NT2/D1 (cell line): ENCODE measurements around the gene HTR6.

Experiments
- YY1 ChIP-seq: IDR thresholded peaks from 2 replicates; pipeline ENCODE4 v1.6.1; 2011; ENCODE audit not compliant: insufficient read length, insufficient read depth
- ZNF274 ChIP-seq: IDR thresholded peaks from 2 replicates; pipeline ENCODE4 v1.6.1; 2011; ENCODE audit warnings: mild to moderate bottlenecking, low read depth, low read length

DNA sequence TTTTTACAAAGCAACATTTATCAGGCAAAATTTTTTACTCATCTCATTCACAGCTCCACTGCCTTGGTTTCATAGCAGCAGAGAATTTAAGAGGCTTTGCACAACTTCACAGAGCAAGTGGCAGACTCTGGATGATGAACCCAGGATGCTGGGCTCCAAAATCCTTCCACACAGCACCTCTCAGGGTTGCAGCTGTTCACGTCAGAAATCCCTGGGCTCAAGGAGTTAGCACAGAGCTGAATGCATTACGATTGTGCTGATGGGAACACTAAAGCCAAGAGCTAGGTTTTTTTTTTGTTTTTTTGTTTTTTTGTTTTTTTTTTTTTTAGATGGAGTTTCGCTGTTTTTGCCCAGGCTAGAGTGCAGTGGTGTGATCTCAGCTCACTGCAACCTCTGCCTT is 2.4 kb upstream of the HTR6 start:
- TF ChIP-seq YY1 (no peak), ZNF274 (no peak)
